HEK293 (cell line): ENCODE measurements around the gene CEP85L.

ENCODE experiments used
- ZNF175 ChIP-seq: fragments of 450-650 bp; formaldehyde crosslinking; IDR thresholded peaks from 2 replicates; pipeline ENCODE4 v1.5.1; 2016; ENCODE audit warnings: missing biosample characterization, missing genetic modification characterization
- ZNF24 ChIP-seq: fragments of 450-650 bp; formaldehyde crosslinking; IDR thresholded peaks from 2 replicates; pipeline ENCODE4 v1.5.1; 2016; ENCODE audit warnings: missing biosample characterization, missing genetic modification characterization
- ZNF549 ChIP-seq: fragments of 450-650 bp; IDR thresholded peaks from 2 replicates; pipeline ENCODE4 v1.5.1; 2018; ENCODE audit warnings: missing biosample characterization, missing genetic modification characterization, mild to moderate bottlenecking, inconsistent platforms, moderate library complexity
- ZSCAN30 ChIP-seq: fragments of 450-650 bp; IDR thresholded peaks from 2 replicates; pipeline ENCODE4 v1.5.1; 2018; ENCODE audit warnings: missing biosample characterization, mild to moderate bottlenecking, missing genetic modification characterization, moderate library complexity
- TF ChIP-seq, protein P1 (sequence below): fragments of 450-650 bp; formaldehyde crosslinking; IDR thresholded peaks from 2 replicates; pipeline ENCODE4 v1.5.1; 2016; ENCODE audit warnings: missing biosample characterization, missing genetic modification characterization
- TF ChIP-seq, protein P2 (sequence below): fragments of 450-650 bp; formaldehyde crosslinking; IDR thresholded peaks from 2 replicates; pipeline ENCODE4 v1.5.1; 2016; ENCODE audit warnings: missing biosample characterization, missing genetic modification characterization
- TF ChIP-seq, protein P3 (sequence below): fragments of 450-650 bp; formaldehyde crosslinking; IDR thresholded peaks from 2 replicates; pipeline ENCODE4 v1.5.1; 2017; ENCODE audit warnings: missing biosample characterization, missing genetic modification characterization
- TF ChIP-seq, protein P4 (sequence below): fragments of 450-650 bp; formaldehyde crosslinking; optimal IDR thresholded peaks from 2 replicates; pipeline ENCODE3; 2016; ENCODE audit warnings: missing biosample characterization, mild to moderate bottlenecking, missing genetic modification characterization

DNA sequence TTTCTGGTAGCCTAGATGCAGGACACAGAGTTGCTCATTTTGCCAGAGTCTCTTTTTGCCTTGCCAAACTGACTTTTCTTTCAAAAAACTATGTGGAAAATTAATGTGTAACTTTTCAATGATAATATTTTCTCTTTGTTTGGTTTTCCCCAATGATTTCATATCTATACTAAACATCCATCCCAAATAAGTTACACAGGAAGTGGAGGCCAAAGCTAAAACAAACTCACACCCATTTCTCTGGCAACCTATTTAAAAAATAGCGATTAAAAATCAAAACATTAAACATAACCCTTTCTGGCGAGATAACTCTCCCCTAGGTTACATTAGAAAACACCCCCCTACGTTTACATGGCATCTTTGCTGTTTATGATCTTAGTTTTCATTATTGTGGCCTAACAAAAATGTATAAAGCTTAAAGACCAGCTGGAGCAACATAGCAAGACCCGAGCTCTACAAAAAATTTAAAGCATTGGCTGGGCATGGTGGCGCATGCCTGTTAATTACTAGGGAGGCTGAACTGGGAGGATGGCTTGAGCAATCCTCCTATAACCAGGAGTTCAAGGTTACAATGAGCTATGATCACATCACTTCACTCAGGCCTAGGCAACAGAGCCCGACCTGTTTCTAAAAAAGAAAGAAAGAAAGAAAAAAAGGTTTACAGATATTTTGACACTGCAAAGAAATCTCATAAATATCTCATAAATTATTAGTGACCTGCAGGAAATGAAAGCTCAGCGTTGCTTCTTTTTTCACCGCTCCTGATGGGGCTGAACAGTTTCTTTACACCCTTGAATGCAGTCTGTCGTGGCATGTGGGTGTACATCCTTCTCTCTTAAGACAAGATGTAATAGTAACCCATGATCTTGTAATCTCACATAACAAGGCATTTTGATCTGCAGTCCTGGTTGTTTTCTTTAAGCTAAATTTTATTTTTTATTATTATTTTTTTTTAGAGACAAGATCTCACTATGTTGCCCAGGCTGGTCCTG lies 32.8 kb upstream of the CEP85L start:
- TF ChIP-seq, protein P1, sequence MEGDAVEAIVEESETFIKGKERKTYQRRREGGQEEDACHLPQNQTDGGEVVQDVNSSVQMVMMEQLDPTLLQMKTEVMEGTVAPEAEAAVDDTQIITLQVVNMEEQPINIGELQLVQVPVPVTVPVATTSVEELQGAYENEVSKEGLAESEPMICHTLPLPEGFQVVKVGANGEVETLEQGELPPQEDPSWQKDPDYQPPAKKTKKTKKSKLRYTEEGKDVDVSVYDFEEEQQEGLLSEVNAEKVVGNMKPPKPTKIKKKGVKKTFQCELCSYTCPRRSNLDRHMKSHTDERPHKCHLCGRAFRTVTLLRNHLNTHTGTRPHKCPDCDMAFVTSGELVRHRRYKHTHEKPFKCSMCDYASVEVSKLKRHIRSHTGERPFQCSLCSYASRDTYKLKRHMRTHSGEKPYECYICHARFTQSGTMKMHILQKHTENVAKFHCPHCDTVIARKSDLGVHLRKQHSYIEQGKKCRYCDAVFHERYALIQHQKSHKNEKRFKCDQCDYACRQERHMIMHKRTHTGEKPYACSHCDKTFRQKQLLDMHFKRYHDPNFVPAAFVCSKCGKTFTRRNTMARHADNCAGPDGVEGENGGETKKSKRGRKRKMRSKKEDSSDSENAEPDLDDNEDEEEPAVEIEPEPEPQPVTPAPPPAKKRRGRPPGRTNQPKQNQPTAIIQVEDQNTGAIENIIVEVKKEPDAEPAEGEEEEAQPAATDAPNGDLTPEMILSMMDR (tag by site-specific recombination), result no peak
- TF ChIP-seq, protein P2, sequence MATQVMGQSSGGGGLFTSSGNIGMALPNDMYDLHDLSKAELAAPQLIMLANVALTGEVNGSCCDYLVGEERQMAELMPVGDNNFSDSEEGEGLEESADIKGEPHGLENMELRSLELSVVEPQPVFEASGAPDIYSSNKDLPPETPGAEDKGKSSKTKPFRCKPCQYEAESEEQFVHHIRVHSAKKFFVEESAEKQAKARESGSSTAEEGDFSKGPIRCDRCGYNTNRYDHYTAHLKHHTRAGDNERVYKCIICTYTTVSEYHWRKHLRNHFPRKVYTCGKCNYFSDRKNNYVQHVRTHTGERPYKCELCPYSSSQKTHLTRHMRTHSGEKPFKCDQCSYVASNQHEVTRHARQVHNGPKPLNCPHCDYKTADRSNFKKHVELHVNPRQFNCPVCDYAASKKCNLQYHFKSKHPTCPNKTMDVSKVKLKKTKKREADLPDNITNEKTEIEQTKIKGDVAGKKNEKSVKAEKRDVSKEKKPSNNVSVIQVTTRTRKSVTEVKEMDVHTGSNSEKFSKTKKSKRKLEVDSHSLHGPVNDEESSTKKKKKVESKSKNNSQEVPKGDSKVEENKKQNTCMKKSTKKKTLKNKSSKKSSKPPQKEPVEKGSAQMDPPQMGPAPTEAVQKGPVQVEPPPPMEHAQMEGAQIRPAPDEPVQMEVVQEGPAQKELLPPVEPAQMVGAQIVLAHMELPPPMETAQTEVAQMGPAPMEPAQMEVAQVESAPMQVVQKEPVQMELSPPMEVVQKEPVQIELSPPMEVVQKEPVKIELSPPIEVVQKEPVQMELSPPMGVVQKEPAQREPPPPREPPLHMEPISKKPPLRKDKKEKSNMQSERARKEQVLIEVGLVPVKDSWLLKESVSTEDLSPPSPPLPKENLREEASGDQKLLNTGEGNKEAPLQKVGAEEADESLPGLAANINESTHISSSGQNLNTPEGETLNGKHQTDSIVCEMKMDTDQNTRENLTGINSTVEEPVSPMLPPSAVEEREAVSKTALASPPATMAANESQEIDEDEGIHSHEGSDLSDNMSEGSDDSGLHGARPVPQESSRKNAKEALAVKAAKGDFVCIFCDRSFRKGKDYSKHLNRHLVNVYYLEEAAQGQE (tag by site-specific recombination), result no peak
- no peak for TF ChIP-seq ZNF549 (tag by site-specific recombination)
- no peak for TF ChIP-seq ZSCAN30 (tag by site-specific recombination)
- TF ChIP-seq ZNF24, result no peak
- TF ChIP-seq, protein P3, sequence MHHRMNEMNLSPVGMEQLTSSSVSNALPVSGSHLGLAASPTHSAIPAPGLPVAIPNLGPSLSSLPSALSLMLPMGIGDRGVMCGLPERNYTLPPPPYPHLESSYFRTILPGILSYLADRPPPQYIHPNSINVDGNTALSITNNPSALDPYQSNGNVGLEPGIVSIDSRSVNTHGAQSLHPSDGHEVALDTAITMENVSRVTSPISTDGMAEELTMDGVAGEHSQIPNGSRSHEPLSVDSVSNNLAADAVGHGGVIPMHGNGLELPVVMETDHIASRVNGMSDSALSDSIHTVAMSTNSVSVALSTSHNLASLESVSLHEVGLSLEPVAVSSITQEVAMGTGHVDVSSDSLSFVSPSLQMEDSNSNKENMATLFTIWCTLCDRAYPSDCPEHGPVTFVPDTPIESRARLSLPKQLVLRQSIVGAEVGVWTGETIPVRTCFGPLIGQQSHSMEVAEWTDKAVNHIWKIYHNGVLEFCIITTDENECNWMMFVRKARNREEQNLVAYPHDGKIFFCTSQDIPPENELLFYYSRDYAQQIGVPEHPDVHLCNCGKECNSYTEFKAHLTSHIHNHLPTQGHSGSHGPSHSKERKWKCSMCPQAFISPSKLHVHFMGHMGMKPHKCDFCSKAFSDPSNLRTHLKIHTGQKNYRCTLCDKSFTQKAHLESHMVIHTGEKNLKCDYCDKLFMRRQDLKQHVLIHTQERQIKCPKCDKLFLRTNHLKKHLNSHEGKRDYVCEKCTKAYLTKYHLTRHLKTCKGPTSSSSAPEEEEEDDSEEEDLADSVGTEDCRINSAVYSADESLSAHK (tag by site-specific recombination), result no peak
- TF ChIP-seq, protein P4, sequence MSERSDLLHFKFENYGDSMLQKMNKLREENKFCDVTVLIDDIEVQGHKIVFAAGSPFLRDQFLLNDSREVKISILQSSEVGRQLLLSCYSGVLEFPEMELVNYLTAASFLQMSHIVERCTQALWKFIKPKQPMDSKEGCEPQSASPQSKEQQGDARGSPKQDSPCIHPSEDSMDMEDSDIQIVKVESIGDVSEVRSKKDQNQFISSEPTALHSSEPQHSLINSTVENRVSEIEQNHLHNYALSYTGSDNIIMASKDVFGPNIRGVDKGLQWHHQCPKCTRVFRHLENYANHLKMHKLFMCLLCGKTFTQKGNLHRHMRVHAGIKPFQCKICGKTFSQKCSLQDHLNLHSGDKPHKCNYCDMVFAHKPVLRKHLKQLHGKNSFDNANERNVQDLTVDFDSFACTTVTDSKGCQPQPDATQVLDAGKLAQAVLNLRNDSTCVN (tag by site-specific recombination), result no peak
- no peak for TF ChIP-seq ZNF175 (tag by site-specific recombination)
